ENCODE data around the gene SHISAL2A.

DNA sequence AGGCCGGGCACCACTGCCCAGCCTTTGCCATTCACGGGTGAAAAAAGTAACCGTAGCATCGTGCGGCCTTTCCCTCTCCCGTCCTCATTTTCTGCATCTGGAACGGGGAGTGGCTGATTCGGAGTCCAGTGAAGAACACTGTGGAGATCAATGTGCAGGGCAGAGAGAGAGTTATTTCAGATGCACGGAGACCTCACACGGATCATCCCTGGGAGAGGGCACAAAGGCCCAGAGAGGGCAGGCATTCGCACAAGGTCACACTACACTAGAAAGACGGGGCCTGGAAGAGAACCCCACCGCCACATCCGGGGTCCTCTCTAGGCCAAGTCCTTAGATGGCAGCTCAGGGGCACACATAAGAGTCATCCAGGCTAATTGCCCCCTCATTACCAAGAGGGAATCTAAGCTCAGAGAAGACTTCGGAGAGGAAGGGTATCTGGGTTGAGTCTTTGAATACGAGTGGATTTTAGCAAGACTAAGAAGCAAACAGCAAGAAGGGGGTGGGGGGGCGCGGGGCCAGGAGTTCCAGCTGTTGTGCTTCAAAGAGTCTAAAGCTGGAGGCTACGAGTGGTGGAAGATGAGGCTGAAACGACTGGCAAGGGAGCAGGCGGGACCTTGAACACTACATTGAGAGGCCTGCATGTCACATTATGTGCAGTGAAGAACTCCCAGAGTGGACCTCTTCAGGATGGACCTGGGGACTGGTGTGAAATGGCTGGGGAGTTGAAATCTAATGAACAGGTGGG lies 29.9 kb upstream of the SHISAL2A start:
- TF ChIP-seq CTCF (IDR thresholded peaks at IDR 0.05) (no peak), POLR2A (IDR thresholded peaks at IDR 0.05) (no peak), EP300 (IDR thresholded peaks at IDR 0.05) (no peak)
